Gastroesophageal sphincter (tissue), 4 donors: ENCODE results near the gene CDH11. TPM values are rescaled to one million over a fixed set of nuclear protein-coding genes. Genes with fewer than 3 reads are reported as not detected.

Experiments
- ATAC-seq: fragments of 150-250 bp; one replicate; pipeline ENCODE4 v1.9.1; 2016; ENCODE audit warnings: mild to moderate bottlenecking, moderate library complexity
- H3K27ac ChIP-seq, 4 donors: fragments of 200-600 bp; sonication (generic) in 3 of 4; 1 replicate in 3 of 4; 2 replicates in 1 of 4; pipeline ENCODE4 v1.5.1; 2016 to 2019
- H3K27me3 ChIP-seq: fragments of 200-600 bp; sonication (generic); one replicate; pipeline ENCODE4 v1.5.1; 2019
- H3K36me3 ChIP-seq, 2 donors: fragments of 200-600 bp; sonication (generic); one replicate each; pipeline ENCODE4 v1.5.1; 2019; ENCODE audit warnings: control low read depth in 1 of 2
- H3K4me1 ChIP-seq, 3 donors: fragments of 200-600 bp; sonication (generic); 1 replicate in 2 of 3; 2 replicates in 1 of 3; pipeline ENCODE4 v1.5.1; 2016 to 2019; ENCODE audit warnings: control low read depth in 2 of 3
- H3K4me3 ChIP-seq, 2 donors: fragments of 200-600 bp; sonication (generic); one replicate each; pipeline ENCODE4 v1.5.1; 2019; ENCODE audit warnings: mild to moderate bottlenecking in 1 of 2, moderate library complexity in 1 of 2
- H3K9me3 ChIP-seq, 3 donors: fragments of 200-600 bp; sonication (generic); one replicate each; pipeline ENCODE4 v1.5.1; 2017 to 2019; ENCODE audit warnings: control low read depth in 2 of 3
- EP300 ChIP-seq: sonication (generic); formaldehyde crosslinking; IDR thresholded peaks from one replicate; pipeline ENCODE4 v1.6.1; 2017; ENCODE audit warnings: antibody characterized with exemption, mild to moderate bottlenecking
- POLR2A ChIP-seq, 2 donors: fragments of 450-650 bp; IDR thresholded peaks; one replicate each; pipeline ENCODE4 v1.6.1; 2017; ENCODE audit warnings: antibody characterized with exemption in 2 of 2, mild to moderate bottlenecking in 2 of 2, moderate library complexity in 1 of 2
- POLR2AphosphoS5 ChIP-seq: sonication (generic); formaldehyde crosslinking; IDR thresholded peaks from one replicate; pipeline ENCODE4 v1.6.1; 2017; ENCODE audit warnings: antibody characterized with exemption
- WGBS, 2 donors: methylation state at CpG; one replicate each; pipeline ENCODE4 v1.1.5; 2018; ENCODE audit warnings: low coverage in 1 of 2; 5-methylcytosine and 5-hydroxymethylcytosine counted together
- total RNA-seq, 4 donors: library from RNA; depleted of rRNA; stranded (reverse); fragments of >200 nt; gene quantifications; one replicate each; pipeline ENCODE4 v1.1.0, GENCODE V29; 2016
- TF ChIP-seq, protein P1 (sequence below), 4 experiments: fragments of 200-600 bp in 2 of 4; fragments of 450-650 bp in 2 of 4; sonication (generic) in 1 of 4; IDR thresholded peaks; one replicate each; pipeline ENCODE4 v1.5.1; 2017 to 2019; ENCODE audit warnings: antibody characterized with exemption in 4 of 4, mild to moderate bottlenecking in 2 of 4, moderate library complexity in 2 of 4

CDH11 gene
- total RNA-seq, 4 donors from 2014 or later: 37.4 to 78.9 (median 62.8) TPM

GRCh38 chr16:65113441-65113840 lies 8.4 kb downstream of the CDH11 start:
- 93 to 95% methylated on average over 3 of the region's 5 CpGs for WGBS, 2 donors
- H3K36me3 ChIP-seq: no peaks in the 10 kb centered on the region
- no peaks in the 10 kb centered on the region for H3K27me3 ChIP-seq
- TF ChIP-seq, protein P1, sequence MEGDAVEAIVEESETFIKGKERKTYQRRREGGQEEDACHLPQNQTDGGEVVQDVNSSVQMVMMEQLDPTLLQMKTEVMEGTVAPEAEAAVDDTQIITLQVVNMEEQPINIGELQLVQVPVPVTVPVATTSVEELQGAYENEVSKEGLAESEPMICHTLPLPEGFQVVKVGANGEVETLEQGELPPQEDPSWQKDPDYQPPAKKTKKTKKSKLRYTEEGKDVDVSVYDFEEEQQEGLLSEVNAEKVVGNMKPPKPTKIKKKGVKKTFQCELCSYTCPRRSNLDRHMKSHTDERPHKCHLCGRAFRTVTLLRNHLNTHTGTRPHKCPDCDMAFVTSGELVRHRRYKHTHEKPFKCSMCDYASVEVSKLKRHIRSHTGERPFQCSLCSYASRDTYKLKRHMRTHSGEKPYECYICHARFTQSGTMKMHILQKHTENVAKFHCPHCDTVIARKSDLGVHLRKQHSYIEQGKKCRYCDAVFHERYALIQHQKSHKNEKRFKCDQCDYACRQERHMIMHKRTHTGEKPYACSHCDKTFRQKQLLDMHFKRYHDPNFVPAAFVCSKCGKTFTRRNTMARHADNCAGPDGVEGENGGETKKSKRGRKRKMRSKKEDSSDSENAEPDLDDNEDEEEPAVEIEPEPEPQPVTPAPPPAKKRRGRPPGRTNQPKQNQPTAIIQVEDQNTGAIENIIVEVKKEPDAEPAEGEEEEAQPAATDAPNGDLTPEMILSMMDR (IDR thresholded peaks at IDR 0.05): no peak
- no peak for TF ChIP-seq POLR2A (IDR thresholded peaks at IDR 0.05)
- no peak for TF ChIP-seq EP300
- TF ChIP-seq POLR2AphosphoS5: no peak
- H3K27ac ChIP-seq: no peak overlapping the region
- ATAC-seq: no peak
- H3K4me1 ChIP-seq: peaks cover 0 to 46% (median 5%) of the 10 kb centered on the region in 3 donors
- H3K9me3 ChIP-seq: no peaks in the 10 kb centered on the region
- no peak overlapping the region for H3K4me3 ChIP-seq

DNA sequence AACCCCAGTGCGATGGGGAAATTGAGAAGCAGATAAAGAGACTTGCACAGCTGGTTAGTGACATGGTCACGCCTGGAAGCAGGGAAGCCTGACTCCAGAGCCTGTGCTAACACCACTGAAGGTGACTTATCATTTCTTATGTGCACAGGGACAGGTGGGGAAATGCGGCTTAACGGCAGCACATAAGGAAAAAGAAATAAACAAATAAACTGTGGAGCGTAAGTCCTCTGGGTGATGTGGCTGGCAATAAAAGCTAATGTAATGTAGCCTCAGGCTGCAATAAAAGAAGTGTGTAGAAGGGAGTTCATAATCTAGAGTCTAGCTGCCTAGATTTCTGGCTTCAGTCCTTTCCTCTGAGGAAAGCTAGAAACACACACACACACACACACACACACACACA lies 10.6 kb downstream of the CDH11 start:
- WGBS, 2 donors: 88 to 94% methylated on average over 5 of the region's 5 CpGs
- TF ChIP-seq EP300 (no peak), POLR2AphosphoS5 (no peak)
- no peak overlapping the region for H3K4me3 ChIP-seq
- peaks cover 0 to 5% of the 10 kb centered on the region in 2 donors for H3K36me3 ChIP-seq
- no peaks in the 10 kb centered on the region for H3K9me3 ChIP-seq
- no peak for ATAC-seq
- H3K27me3 ChIP-seq: no peaks in the 10 kb centered on the region
- peaks cover 0 to 24% (median 5%) of the 10 kb centered on the region in 3 donors for H3K4me1 ChIP-seq
- no peak overlapping the region for H3K27ac ChIP-seq

DNA sequence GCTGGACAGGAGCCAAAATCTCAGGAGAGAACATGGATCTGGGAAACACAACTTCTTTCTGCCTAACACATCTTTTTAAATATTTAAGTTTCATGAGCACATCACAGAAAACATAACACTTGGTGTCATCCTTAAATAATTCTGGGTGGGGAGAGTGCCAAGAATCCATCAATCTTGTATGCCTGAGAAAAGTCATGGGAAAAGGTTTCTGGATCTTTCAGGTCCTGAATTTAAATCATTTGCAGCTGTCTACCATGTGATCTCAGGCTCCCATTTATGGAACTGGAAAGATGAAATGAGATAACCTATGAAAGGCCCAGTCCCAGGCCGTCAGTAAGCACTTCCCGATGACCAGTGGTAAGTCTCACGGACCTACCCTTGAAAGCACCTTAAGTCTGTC lies 15.1 kb downstream of the CDH11 start:
- Histone ChIP-seq H3K9me3 (no peaks in the 10 kb centered on the region), H3K4me3 (no peak overlapping the region), H3K4me1 (peaks cover 0 to 5% (median 0%) of the 10 kb centered on the region in 3 donors), H3K36me3 (peaks cover 0 to 5% of the 10 kb centered on the region in 2 donors), H3K27ac (no peak overlapping the region), H3K27me3 (no peaks in the 10 kb centered on the region)
- 50 to 71% methylated on average over 1 to 3 of the region's 3 CpGs for WGBS, 2 donors
- no peak for ATAC-seq
- TF ChIP-seq POLR2AphosphoS5 (no peak), EP300 (no peak), POLR2A (IDR thresholded peaks at IDR 0.05) (no peak)

GRCh38 chr16:65105171-65105570 lies 16.7 kb downstream of the CDH11 start:
- Histone ChIP-seq H3K4me3 (no peak overlapping the region), H3K4me1 (peaks cover 0 to 5% (median 0%) of the 10 kb centered on the region in 3 donors), H3K9me3 (no peaks in the 10 kb centered on the region), H3K27me3 (no peaks in the 10 kb centered on the region), H3K36me3 (peaks cover 0 to 5% of the 10 kb centered on the region in 2 donors), H3K27ac (no peak overlapping the region)
- 14 to 50% methylated on average over 1 of the region's 1 CpG for WGBS, 2 donors
- TF ChIP-seq, protein P1 (IDR thresholded peaks at IDR 0.05): no peak
- no peak for TF ChIP-seq POLR2AphosphoS5
- TF ChIP-seq POLR2A (IDR thresholded peaks at IDR 0.05): no peak
- no peak for ATAC-seq

DNA sequence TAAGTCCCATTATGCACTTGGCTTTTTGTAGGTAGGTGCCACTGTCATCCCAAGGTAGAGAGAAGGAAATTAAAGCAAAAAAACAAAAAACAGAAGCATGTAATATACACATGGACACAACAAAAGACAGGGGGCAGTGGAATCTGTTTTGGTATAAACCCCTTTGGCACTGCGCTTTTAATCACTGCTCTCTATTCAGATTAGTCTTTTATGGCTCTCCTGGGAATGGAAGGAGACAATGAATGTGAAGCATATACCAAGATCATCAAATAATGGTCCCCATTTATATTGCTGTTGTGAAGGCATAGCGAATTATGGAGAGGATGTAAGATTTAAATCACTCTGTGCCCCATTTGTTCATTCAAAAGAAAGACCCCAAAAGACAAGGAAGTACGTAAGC lies 17.4 kb downstream of the CDH11 start:
- 81 to 92% methylated on average over 3 of the region's 3 CpGs for WGBS, 2 donors
- TF ChIP-seq POLR2AphosphoS5 (no peak), POLR2A (IDR thresholded peaks at IDR 0.05) (no peak), EP300 (no peak)
- TF ChIP-seq, protein P1 (IDR thresholded peaks at IDR 0.05): no peak
- no peak for ATAC-seq
- Histone ChIP-seq H3K36me3 (peaks cover 0 to 5% of the 10 kb centered on the region in 2 donors), H3K9me3 (no peaks in the 10 kb centered on the region), H3K4me3 (no peak overlapping the region), H3K4me1 (peaks cover 0 to 5% (median 0%) of the 10 kb centered on the region in 3 donors), H3K27me3 (no peaks in the 10 kb centered on the region), H3K27ac (no peak overlapping the region)

- H3K4me1 ChIP-seq: peaks cover 0 to 5% (median 0%) of the 10 kb centered on the region in 3 donors
- H3K36me3 ChIP-seq: no peaks in the 10 kb centered on the region
- TF ChIP-seq POLR2AphosphoS5: no peak
- no peak for TF ChIP-seq POLR2A (IDR thresholded peaks at IDR 0.05)
- no peak for TF ChIP-seq EP300
- TF ChIP-seq, protein P1 (IDR thresholded peaks at IDR 0.05): no peak
- no peaks in the 10 kb centered on the region for H3K9me3 ChIP-seq
- no peak for ATAC-seq
- H3K4me3 ChIP-seq: no peak overlapping the region
- H3K27me3 ChIP-seq: no peaks in the 10 kb centered on the region
- no peak overlapping the region for H3K27ac ChIP-seq
- WGBS, 2 donors: 80 to 100% methylated on average over 1 of the region's 1 CpG
Observed at GRCh38 chr16:65102326-65102725, 19.5 kb downstream of the CDH11 start.
